Measurements from ENCODE around the gene GABBR2. TPM values are rescaled to one million over a fixed set of nuclear protein-coding genes. Genes with fewer than 3 reads are reported as not detected.

The GABBR2 gene
- total and polyA plus RNA-seq, 2 of the 8 experiments (the other 6 are each of a cell fraction or from before 2014, with no cell fraction given), result 0.50 to 1.2 TPM

DNA sequence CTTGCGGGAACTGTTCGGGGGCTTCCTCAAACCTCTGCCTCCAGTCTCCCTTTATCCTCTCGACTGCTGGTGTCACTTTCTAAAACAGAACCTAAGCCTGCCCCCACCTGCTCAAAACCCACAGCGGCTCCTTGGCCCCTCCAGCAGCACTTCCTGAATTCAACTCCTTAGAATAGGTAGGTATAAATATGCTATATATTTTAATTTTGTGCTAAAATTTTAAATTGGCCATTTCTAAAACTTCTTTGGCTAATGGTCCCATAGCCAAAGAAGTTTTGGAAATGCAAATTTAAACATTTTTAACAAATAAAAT lies 381.5 kb downstream of the GABBR2 start:
- Histone ChIP-seq H2AK5ac (ENCODE audit: low read depth, low read length) (no peak overlapping the region), H3K27me3 (replicated peaks in 1 of 4; ENCODE audit: control insufficient read depth in 3 of 4, extremely low read depth in 1 of 4, insufficient read depth in 3 of 4, low read length in 3 of 4) (no peaks in the 10 kb centered on the region; a peak in 1 of 7 replicates), H3K9me3 (ENCODE audit: insufficient read depth in 2 of 2, low read depth in 1 of 2, low read length in 1 of 2) (no peaks in the 10 kb centered on the region), H2BK5ac (ENCODE audit: low read depth, low read length) (no peak overlapping the region), H3K9ac (replicated peaks in 1 of 4; ENCODE audit: extremely low read depth in 1 of 4, low read depth in 3 of 4, low read length in 3 of 4) (no peak overlapping the region), H4K5ac (ENCODE audit: insufficient read length, low read depth, low read length) (no peak overlapping the region), H3K36me3 (ENCODE audit: control insufficient read depth in 2 of 4, insufficient read depth in 4 of 4, low read length in 3 of 4) (no peaks in the 10 kb centered on the region), H3K23ac (ENCODE audit: insufficient read length) (no peak overlapping the region), H3K27ac (ENCODE audit: low read depth, low read length) (no peak overlapping the region), H4K8ac (ENCODE audit: extremely low read depth, insufficient read depth, low read length) (no peak overlapping the region), H3K14ac (ENCODE audit: insufficient read length) (no peak overlapping the region), H3K4me1 (replicated peaks in 1 of 4; ENCODE audit: control insufficient read depth in 3 of 4, insufficient read depth in 4 of 4, low read length in 3 of 4) (no peaks in the 10 kb centered on the region), H2BK12ac (ENCODE audit: low read depth, low read length) (no peak overlapping the region), H3K18ac (ENCODE audit: extremely low read depth, low read length) (no peak overlapping the region), H3K79me1 (ENCODE audit: low read depth, low read length) (no peaks in the 10 kb centered on the region; the same call in 1 of the 2 replicates), H3K4ac (replicated peaks; ENCODE audit: insufficient read length, low read depth, low read length) (no peak overlapping the region), H2AFZ (ENCODE audit: low read length) (no peak overlapping the region), H3K4me3 (ENCODE audit: extremely low read depth in 1 of 4, insufficient read depth in 2 of 4, low read depth in 3 of 4, low read length in 4 of 4) (no peak overlapping the region), H4K20me1 (replicated peaks in 1 of 2; ENCODE audit: control insufficient read depth in 1 of 2, insufficient read depth in 2 of 2, low read length in 2 of 2) (peaks cover 0 to 1% of the 10 kb centered on the region in 2 experiments), H3K4me2 (ENCODE audit: insufficient read depth in 1 of 2, low read depth in 2 of 2, low read length in 2 of 2) (no peak overlapping the region), H3K79me2 (ENCODE audit: control insufficient read depth in 1 of 2, insufficient read depth in 2 of 2, low read length in 2 of 2) (no peaks in the 10 kb centered on the region), H2BK15ac (ENCODE audit: low read length) (no peak overlapping the region), H3K56ac (replicated peaks; ENCODE audit: insufficient read length, low read depth, low read length) (no peak overlapping the region), H4K91ac (replicated peaks; ENCODE audit: insufficient read length, low read length) (no peak overlapping the region), H3K23me2 (ENCODE audit: low read depth, low read length) (no peaks in the 10 kb centered on the region), H2BK20ac (ENCODE audit: low read length) (no peak overlapping the region), H2BK120ac (replicated peaks; ENCODE audit: low read depth, low read length) (no peak overlapping the region)
- DNase-seq (ENCODE audit: low read depth in 1 of 2, low spot score in 2 of 2) (no peak), FAIRE-seq (no peak)
- CTCF ChIA-PET (ENCODE audit: partially characterized antibody), result interaction anchor here (4.5 kb wide), 1 partner anchor 10 kb away, joined by 17 read pairs; no protein-coding TSS in a partner anchor
- 96% methylated on average over 4 of the region's 4 CpGs; no CpG with 5 or more reads in 1 of the 2 experiments for WGBS, 2 experiments (ENCODE audit: extremely low coverage in 1 of 2, insufficient coverage in 1 of 2, insufficient read length in 1 of 2, insufficient replicate concordance in 2 of 2, low coverage in 1 of 2, low lambda C conversion rate in 2 of 2, missing lambda C conversion rate in 1 of 2)
- POLR2A ChIA-PET (ENCODE audit: partially characterized antibody), result no interaction called here
- no peak for TF ChIP-seq SIRT6 (IDR thresholded peaks at IDR 0.05; ENCODE audit: low read length)

Measured in H1 (cell line).